PC-9 (cell line): Measurements from ENCODE around the gene C17orf67.

Source experiments
- CTCF ChIP-seq: fragments of 200-600 bp; sonication (generic); conservative IDR thresholded peaks from 2 replicates; pipeline ENCODE4 v1.6.1; 2017; ENCODE audit warnings: mixed run types, antibody characterized with exemption, mild to moderate bottlenecking, moderate library complexity
- EZH2 ChIP-seq: fragments of 200-600 bp; sonication (generic); IDR thresholded peaks from 2 replicates; pipeline ENCODE4 v1.8.0; 2017; ENCODE audit warnings: antibody characterized with exemption, low read depth

- TF ChIP-seq CTCF (no peak), EZH2 (no peak)
Measured at GRCh38 chr17:56792267-56792666, 41.5 kb downstream of the C17orf67 start.
